Fibroblast of the aortic adventitia (primary cell): ENCODE data around the gene CIB4. TPM values are rescaled to one million over a fixed set of nuclear protein-coding genes. Genes with fewer than 3 reads are reported as not detected.

Experiments used
- DNase-seq: peaks from one replicate; pipeline ENCODE4 v3.0.0-alpha.2; 2010; ENCODE audit warnings: low read depth
- H3K4me3 ChIP-seq: 2 replicates; pipeline ENCODE4 v1.5.1; 2011; ENCODE audit warnings: low read depth, mild to moderate bottlenecking, control low read depth, low read length, moderate library complexity
- CTCF ChIP-seq: IDR thresholded peaks from 2 replicates; pipeline ENCODE4 v1.5.1; 2011; ENCODE audit warnings: mild to moderate bottlenecking, low read length, control low read depth, inconsistent platforms; ENCODE audit not compliant: insufficient read depth
- total RNA-seq: library from RNA; depleted of rRNA; stranded (reverse); fragments of >200 nt; gene quantifications from 2 replicates; pipeline ENCODE4 v1.2.3, GENCODE V29; 2012; ENCODE audit warnings: low replicate concordance

Gene CIB4
- total RNA-seq, 1 donor, result not detected

- peak; percentile 64 for DNase-seq
- H3K4me3 ChIP-seq, result peak overlapping the region; percentile 40
- TF ChIP-seq CTCF, result no peak
Observed at GRCh38 chr2:26562811-26563645, 78.1 kb downstream of the CIB4 start.

GRCh38 chr2:26561918-26562810 lies 79.0 kb downstream of the CIB4 start:
- no peak for TF ChIP-seq CTCF
- H3K4me3 ChIP-seq, result peak overlapping the region; percentile 13
- DNase-seq, result no peak

DNA sequence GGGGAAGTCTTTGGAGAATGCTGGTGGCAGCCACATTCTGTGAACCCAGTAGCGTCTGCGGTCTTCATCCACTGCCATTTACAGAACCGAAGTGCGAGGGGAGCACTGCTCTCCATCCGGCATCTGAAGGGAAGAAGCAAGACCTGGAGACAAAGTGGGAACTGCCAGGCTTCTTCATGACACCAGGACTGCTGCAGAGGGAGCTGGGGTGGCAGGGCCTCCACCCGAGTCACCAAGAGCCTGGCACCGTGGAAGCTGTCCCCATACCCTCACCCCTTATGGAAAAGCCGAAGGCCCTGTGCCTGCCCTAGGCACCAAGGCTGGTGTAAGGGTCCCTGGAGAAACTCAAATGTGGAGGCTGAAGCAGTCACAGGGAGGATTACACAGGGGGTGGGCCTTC lies 79.8 kb downstream of the CIB4 start:
- no peak overlapping the region for H3K4me3 ChIP-seq
- no peak for TF ChIP-seq CTCF
- DNase-seq, result no peak

DNA sequence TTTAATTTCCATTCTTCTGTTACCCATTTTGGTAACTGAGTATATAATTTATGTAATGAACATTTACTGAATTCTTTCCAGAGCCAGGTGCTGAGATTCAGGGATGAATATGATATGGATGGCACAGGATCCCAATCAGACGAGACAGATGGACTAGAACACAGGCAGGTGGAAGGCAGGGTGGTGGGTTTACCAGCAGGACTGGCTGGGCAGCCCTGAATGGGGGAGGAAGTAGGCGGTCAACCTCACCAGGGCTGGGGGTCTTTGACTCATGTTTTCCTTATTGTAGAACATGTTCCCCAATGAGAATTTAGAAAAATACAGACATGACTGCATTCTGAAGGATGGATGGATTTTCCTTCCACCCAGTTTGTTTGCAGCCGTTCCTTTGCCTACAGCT lies 80.3 kb downstream of the CIB4 start:
- TF ChIP-seq CTCF, result no peak

DNA sequence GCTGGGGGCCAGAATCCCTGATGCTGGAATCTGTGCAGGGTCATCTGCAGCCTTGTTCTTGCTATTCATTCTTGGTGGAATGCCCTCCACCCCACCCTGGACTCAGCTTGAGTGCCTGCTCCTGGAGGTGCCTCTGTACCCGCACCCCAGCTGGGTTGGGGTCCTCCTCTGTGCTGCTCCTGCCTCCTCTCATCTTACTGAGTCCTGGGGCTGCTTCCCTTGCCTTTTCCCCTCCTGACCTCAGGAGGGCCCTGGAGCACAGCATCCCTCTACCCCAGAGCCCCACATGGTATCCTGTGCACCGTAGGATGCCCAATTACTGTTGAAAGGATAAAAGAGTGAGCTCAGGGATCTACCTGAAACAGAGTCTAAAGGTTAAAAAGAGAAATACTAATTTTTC lies 81.6 kb downstream of the CIB4 start:
- H3K4me3 ChIP-seq, result no peak overlapping the region
- TF ChIP-seq CTCF, result no peak
- DNase-seq, result no peak

More for the DNA sequence above, 80.3 kb downstream of the CIB4 start:
- DNase-seq, result no peak
- H3K4me3 ChIP-seq, result no peak overlapping the region

GRCh38 chr2:26559044-26559405 lies 82.1 kb downstream of the CIB4 start:
- DNase-seq, result no peak
- H3K4me3 ChIP-seq, result no peak overlapping the region
- TF ChIP-seq CTCF, result no peak
